ENCODE results near the gene IGF2BP1. TPM values are rescaled to one million over a fixed set of nuclear protein-coding genes. Genes with fewer than 3 reads are reported as not detected.

IGF2BP1 gene
- total RNA-seq, 2 donors from 2014 or later, result 0.96 TPM; not detected in 1

DNA sequence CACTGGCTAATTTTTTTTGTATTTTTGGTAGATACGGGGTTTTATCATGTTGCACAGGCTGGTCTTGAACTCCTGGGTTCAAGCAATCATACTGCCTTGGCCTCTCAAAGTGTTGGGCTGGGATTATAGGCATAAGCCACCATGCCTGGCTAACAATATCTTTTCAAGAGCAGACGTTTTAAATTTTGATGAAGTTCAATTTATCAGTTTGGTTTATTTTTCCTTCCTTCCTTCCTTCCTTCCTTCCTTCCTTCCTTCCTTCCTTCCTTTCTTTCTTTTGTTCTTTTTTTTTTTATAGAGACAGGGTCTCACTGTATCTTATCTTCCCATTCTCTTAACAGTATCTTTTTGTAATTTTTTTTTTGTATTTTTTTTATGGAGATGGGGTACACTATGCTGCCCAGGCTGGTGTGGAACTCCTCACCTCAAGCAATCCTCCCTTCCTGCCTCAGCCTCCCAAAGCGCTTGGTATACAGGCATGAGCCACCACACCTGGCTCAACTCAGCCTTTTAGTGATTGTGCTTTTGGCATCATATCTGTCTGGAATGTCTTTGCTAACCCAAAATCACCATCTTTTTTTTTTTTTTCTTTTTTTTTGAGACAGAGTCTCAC, 15.2 kb upstream of the IGF2BP1 start:
- Histone ChIP-seq H3K9ac (ENCODE audit: low read depth in 2 of 2, low read length in 2 of 2) (no peak overlapping the region), H3K27ac (no peak overlapping the region), H3K4me3 (no peak overlapping the region), H3K4me1 (no peaks in the 10 kb centered on the region), H3K9me3 (no peaks in the 10 kb centered on the region), H3K36me3 (no peaks in the 10 kb centered on the region), H3K27me3 (peaks cover 21% of the 10 kb centered on the region)
- intact Hi-C loops (cut with DNase I), result no loop called here
- DNase-seq, result no peak
- TF ChIP-seq, protein P1, sequence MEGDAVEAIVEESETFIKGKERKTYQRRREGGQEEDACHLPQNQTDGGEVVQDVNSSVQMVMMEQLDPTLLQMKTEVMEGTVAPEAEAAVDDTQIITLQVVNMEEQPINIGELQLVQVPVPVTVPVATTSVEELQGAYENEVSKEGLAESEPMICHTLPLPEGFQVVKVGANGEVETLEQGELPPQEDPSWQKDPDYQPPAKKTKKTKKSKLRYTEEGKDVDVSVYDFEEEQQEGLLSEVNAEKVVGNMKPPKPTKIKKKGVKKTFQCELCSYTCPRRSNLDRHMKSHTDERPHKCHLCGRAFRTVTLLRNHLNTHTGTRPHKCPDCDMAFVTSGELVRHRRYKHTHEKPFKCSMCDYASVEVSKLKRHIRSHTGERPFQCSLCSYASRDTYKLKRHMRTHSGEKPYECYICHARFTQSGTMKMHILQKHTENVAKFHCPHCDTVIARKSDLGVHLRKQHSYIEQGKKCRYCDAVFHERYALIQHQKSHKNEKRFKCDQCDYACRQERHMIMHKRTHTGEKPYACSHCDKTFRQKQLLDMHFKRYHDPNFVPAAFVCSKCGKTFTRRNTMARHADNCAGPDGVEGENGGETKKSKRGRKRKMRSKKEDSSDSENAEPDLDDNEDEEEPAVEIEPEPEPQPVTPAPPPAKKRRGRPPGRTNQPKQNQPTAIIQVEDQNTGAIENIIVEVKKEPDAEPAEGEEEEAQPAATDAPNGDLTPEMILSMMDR (IDR thresholded peaks at IDR 0.05), result no peak

DNA sequence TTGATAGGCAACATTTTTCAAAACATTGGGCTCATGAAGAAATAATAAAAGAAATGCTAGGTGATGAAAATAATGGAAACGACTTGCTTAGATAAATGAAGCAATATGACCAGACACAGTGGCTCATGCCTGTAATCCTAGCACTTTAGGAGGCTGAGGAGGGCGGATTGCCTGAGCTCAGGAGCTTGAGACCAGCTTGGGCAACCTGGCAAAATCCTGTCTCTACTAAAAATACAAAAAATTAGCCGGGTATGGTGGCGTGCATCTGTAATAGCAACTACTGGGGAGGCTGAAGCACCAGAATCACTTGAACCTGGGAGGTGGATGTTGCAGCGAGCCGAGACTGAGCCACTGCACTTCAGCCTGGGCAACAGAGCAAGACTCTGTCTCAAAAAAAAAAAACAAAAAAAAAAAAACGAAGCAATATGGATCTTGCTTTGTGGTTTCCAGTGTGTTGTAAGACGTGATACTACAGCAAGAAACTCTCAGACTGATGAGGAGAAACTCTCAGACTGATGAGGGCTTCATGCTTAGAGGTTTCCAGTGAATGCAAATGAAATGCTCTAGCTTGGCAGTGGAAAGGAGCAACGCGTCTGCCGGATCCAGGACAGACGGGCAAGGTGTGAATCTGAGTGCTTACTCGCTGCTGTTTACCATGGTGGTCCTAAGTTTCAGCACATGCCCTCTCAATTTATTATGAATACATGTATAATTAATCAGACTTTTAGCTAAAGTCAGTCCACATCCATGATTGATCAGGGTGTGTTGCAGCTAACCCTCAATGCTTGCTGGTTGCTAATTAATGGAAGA, 11.5 kb upstream of the IGF2BP1 start:
- Histone ChIP-seq H3K4me3 (no peak overlapping the region), H3K9me3 (no peaks in the 10 kb centered on the region), H3K9ac (ENCODE audit: low read depth in 2 of 2, low read length in 2 of 2) (no peak overlapping the region), H3K27ac (no peak overlapping the region), H3K36me3 (no peaks in the 10 kb centered on the region), H3K27me3 (peaks cover 25% of the 10 kb centered on the region), H3K4me1 (no peaks in the 10 kb centered on the region)
- TF ChIP-seq, protein P1 (IDR thresholded peaks at IDR 0.05), result no peak
- intact Hi-C loops (cut with DNase I), result no loop called here
- no peak for DNase-seq

DNA sequence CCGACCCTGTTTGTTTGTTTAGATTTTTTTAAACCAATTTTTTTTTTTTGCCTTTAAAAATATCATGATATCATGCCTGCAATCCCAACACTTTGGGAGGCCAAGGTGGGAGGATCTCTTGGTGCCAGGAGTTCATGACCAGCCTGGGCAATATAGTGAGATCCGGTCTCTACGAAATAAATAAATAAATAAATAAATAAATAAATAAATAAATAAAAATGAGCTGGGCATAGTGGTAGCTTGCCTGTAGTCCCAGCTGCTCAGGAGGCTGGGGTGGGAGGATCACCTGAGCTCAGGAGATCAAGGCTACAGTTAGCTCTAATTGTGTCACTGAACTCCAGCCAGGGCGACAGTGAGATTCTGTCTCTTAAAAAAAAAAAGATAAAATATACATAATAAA, 8.1 kb upstream of the IGF2BP1 start:
- DNase-seq, result no peak
- Histone ChIP-seq H3K36me3 (no peaks in the 10 kb centered on the region), H3K4me3 (no peak overlapping the region), H3K27ac (no peak overlapping the region), H3K27me3 (peaks cover 50% of the 10 kb centered on the region), H3K9me3 (no peaks in the 10 kb centered on the region), H3K4me1 (no peaks in the 10 kb centered on the region), H3K9ac (ENCODE audit: low read depth in 2 of 2, low read length in 2 of 2) (no peak overlapping the region)
- TF ChIP-seq, protein P1 (IDR thresholded peaks at IDR 0.05), result no peak
- intact Hi-C loops (cut with DNase I), result no loop called here

DNA sequence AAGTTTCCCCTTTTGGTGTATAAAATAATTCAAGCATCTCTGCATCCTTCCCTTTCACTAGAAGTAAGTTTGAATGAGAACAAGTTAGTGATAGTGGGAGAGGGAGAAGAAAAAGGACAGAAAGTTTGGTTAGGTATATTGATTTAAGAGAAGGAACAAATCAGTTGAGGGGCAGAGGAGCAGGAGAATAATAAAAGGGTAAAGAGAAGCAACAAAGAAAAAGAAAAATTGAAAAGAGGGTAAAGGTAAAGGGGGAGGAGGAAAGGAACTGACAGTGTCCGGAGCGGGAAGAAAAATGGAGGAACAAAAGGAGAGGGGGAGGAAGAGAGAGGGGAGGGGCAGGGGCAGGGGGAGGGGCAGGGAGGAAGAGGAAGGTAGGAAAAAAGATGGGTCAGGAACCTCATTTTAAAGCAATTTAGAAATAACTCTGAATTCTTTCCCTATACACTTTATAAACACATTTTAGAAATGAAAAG, 6.3 kb upstream of the IGF2BP1 start:
- intact Hi-C loops (cut with DNase I), result no loop called here
- no peaks in the 10 kb centered on the region for H3K9me3 ChIP-seq
- DNase-seq, result no peak
- H3K4me3 ChIP-seq, result no peak overlapping the region
- TF ChIP-seq, protein P1 (IDR thresholded peaks at IDR 0.05), result no peak
- H3K9ac ChIP-seq (ENCODE audit: low read depth in 2 of 2, low read length in 2 of 2), result no peak overlapping the region
- no peaks in the 10 kb centered on the region for H3K4me1 ChIP-seq
- no peaks in the 10 kb centered on the region for H3K36me3 ChIP-seq
- no peak overlapping the region for H3K27ac ChIP-seq
- peaks cover 55% of the 10 kb centered on the region for H3K27me3 ChIP-seq

DNA sequence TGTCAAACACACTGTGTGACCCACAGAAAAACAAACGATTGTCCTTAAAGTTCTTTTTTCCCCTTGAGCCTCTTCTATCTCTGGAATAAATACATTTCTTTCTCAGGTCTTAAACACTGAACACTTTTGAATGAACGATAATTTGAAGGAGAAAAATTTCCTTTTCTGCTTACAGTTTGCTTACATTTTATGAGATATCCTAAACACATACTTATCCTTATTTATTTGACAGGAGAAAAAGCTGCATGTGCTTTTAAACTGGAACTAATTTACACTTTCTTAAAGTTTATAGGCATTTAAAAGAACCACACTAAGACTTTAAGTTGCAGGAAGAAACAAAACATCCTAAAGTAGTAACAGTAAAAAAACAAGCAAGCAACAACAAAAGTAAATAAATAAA, 4.7 kb upstream of the IGF2BP1 start:
- Histone ChIP-seq H3K4me1 (peaks cover 9% of the 10 kb centered on the region), H3K4me3 (no peak overlapping the region), H3K9ac (ENCODE audit: low read depth in 2 of 2, low read length in 2 of 2) (no peak overlapping the region), H3K9me3 (no peaks in the 10 kb centered on the region), H3K27me3 (peaks cover 68% of the 10 kb centered on the region), H3K36me3 (no peaks in the 10 kb centered on the region), H3K27ac (no peak overlapping the region)
- DNase-seq, result no peak
- intact Hi-C loops (cut with DNase I), result no loop called here
- TF ChIP-seq, protein P1 (IDR thresholded peaks at IDR 0.05), result no peak
